Osteoblast (primary cell): ENCODE measurements around the gene C1QL1. TPM values are rescaled to one million over a fixed set of nuclear protein-coding genes. Genes with fewer than 3 reads are reported as not detected.
A peak's percentile ranks its signal among the peaks of the same experiment; 100 is the strongest.

Source experiments
- DNase-seq: peaks from one replicate; pipeline ENCODE4 v3.0.0; 2011; ENCODE audit warnings: low spot score, mixed read lengths; ENCODE audit not compliant: insufficient read length; ENCODE audit errors: missing footprints
- H2AFZ ChIP-seq: 2 replicates; pipeline ENCODE4 v1.6.0; 2011; ENCODE audit warnings: mild to moderate bottlenecking, low read length
- H3K27ac ChIP-seq: 2 replicates; pipeline ENCODE4 v1.5.1; 2011; ENCODE audit warnings: mild to moderate bottlenecking, low read depth, low read length, moderate library complexity
- H3K27me3 ChIP-seq: 2 replicates; pipeline ENCODE4 v1.6.0; 2012; ENCODE audit warnings: mild to moderate bottlenecking, control low read depth, inconsistent platforms, low read length, moderate library complexity; ENCODE audit not compliant: insufficient read depth
- H3K36me3 ChIP-seq: 2 replicates; pipeline ENCODE4 v1.5.1; 2011; ENCODE audit warnings: mild to moderate bottlenecking, low read length, control low read depth, moderate library complexity; ENCODE audit not compliant: insufficient read depth
- H3K4me1 ChIP-seq: 2 replicates; pipeline ENCODE4 v1.5.1; 2011; ENCODE audit warnings: mild to moderate bottlenecking, low read length, control low read depth, moderate library complexity; ENCODE audit not compliant: insufficient read depth
- H3K4me2 ChIP-seq: 2 replicates; pipeline ENCODE4 v1.6.0; 2011; ENCODE audit warnings: mild to moderate bottlenecking, low read length; ENCODE audit not compliant: insufficient read depth
- H3K4me3 ChIP-seq: fragments of 200-600 bp; sonication (generic); 3 replicates; pipeline ENCODE4 v1.5.1; 2012; ENCODE audit warnings: mild to moderate bottlenecking, low read length, inconsistent platforms; ENCODE audit not compliant: insufficient read depth
- H3K79me2 ChIP-seq: 2 replicates; pipeline ENCODE4 v1.6.0; 2012; ENCODE audit warnings: mild to moderate bottlenecking, low read length, control low read depth, inconsistent platforms; ENCODE audit not compliant: insufficient read depth
- H3K9me3 ChIP-seq: 2 replicates; pipeline ENCODE4 v1.5.1; 2011; ENCODE audit warnings: low read depth, low read length, control low read depth
- H4K20me1 ChIP-seq: 2 replicates; pipeline ENCODE4 v1.6.0; 2012; ENCODE audit warnings: mild to moderate bottlenecking, low read length, control low read depth; ENCODE audit not compliant: insufficient read depth
- total RNA-seq: library from RNA; depleted of rRNA; stranded (reverse); fragments of >200 nt; gene quantifications from 2 replicates; pipeline ENCODE4 v1.2.3, GENCODE V29; 2012
- TF ChIP-seq, protein P1 (sequence below): IDR thresholded peaks from 2 replicates; pipeline ENCODE4 v1.5.1; 2011; ENCODE audit warnings: mild to moderate bottlenecking, low read depth, low read length, moderate library complexity; ENCODE audit errors: extremely low read depth

The C1QL1 gene
- total RNA-seq, 1 donor: under 0.01 TPM

- TF ChIP-seq, protein P1, sequence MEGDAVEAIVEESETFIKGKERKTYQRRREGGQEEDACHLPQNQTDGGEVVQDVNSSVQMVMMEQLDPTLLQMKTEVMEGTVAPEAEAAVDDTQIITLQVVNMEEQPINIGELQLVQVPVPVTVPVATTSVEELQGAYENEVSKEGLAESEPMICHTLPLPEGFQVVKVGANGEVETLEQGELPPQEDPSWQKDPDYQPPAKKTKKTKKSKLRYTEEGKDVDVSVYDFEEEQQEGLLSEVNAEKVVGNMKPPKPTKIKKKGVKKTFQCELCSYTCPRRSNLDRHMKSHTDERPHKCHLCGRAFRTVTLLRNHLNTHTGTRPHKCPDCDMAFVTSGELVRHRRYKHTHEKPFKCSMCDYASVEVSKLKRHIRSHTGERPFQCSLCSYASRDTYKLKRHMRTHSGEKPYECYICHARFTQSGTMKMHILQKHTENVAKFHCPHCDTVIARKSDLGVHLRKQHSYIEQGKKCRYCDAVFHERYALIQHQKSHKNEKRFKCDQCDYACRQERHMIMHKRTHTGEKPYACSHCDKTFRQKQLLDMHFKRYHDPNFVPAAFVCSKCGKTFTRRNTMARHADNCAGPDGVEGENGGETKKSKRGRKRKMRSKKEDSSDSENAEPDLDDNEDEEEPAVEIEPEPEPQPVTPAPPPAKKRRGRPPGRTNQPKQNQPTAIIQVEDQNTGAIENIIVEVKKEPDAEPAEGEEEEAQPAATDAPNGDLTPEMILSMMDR: no peak
- peak; percentile 43 for DNase-seq
- Histone ChIP-seq H3K9me3 (no peaks in the 10 kb centered on the region), H3K27ac (no peak overlapping the region), H3K4me3 (no peak overlapping the region), H4K20me1 (no peaks in the 10 kb centered on the region), H3K36me3 (no peaks in the 10 kb centered on the region), H3K4me2 (no peak overlapping the region), H2AFZ (no peak overlapping the region), H3K79me2 (no peaks in the 10 kb centered on the region), H3K27me3 (peaks cover 12% of the 10 kb centered on the region), H3K4me1 (peaks cover 23% of the 10 kb centered on the region)
Measured at GRCh38 chr17:44977065-44977464, 9.0 kb upstream of the C1QL1 start.

GRCh38 chr17:44976206-44976605 is 8.1 kb upstream of the C1QL1 start:
- no peak overlapping the region for H3K4me3 ChIP-seq
- no peaks in the 10 kb centered on the region for H3K36me3 ChIP-seq
- peaks cover 20% of the 10 kb centered on the region for H3K4me1 ChIP-seq

DNA sequence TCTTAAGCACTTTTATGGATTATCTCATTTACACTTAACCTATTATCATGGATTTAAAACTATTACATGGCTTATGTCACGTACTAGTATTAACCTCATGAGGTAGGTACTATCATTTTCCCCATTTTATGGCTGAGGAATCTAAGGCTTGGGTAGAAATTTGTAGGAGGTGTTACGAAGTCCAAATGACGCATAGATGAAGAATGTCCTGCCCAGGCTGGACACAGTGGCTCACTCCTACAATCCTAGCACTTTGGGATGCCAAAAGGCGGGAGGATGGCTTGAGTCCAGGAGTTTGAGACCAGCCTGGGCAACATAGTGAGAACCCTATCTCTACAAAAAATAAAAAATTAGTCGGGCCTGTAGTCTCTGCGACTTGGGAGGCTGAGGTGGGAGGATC is 4.8 kb upstream of the C1QL1 start:
- Histone ChIP-seq H3K4me1 (peaks cover 23% of the 10 kb centered on the region), H3K27me3 (peaks cover 18% of the 10 kb centered on the region), H3K36me3 (no peaks in the 10 kb centered on the region), H3K4me3 (no peak overlapping the region), H3K27ac (peak overlapping the region; percentile 27), H2AFZ (no peak overlapping the region), H3K79me2 (no peaks in the 10 kb centered on the region), H3K4me2 (peak overlapping the region; percentile 66), H3K9me3 (no peaks in the 10 kb centered on the region), H4K20me1 (no peaks in the 10 kb centered on the region)
- TF ChIP-seq, protein P1: no peak
- DNase-seq: peak; percentile 89

More at GRCh38 chr17:44976206-44976605, 8.1 kb upstream of the C1QL1 start:
- Histone ChIP-seq H3K9me3 (no peaks in the 10 kb centered on the region), H3K27ac (no peak overlapping the region), H3K79me2 (no peaks in the 10 kb centered on the region), H3K27me3 (peaks cover 12% of the 10 kb centered on the region), H3K4me2 (no peak overlapping the region), H4K20me1 (no peaks in the 10 kb centered on the region), H2AFZ (no peak overlapping the region)
- peak; percentile 58 for DNase-seq
- TF ChIP-seq, protein P1: no peak

DNA sequence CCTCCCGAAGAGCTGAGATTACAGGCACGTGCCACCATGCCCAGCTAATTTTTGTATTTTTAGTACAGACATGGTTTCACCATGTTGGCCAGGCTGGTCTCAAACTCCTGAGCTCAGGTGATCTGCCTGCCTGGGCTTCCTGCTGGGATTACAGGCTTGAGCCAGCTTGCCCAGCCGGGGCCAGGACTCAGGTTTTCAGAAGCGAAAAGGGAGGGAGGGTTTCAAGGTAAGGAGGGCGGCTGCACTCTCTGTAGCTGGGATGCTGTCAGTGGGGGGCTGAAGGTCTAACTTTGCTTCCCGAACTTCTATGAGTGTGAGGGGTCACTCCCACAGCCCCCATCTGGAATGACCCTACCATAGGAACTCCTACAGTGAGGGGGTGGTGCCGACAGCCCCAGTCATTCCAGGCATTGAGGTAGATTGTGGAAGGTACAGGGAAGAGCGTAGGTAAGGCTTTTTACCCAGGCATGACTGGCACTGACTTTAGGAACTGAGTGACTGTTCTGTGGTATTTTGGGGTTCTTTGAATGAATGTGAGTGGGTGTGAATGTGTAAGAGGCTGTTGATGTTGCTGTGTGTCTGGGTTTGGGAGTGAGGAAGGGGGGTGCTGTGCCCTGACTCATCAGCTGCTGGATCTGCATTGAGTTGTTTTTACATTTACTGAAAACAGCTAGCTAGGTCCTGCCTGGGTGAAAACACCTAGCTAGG is 3.8 kb upstream of the C1QL1 start:
- TF ChIP-seq, protein P1: no peak
- H4K20me1 ChIP-seq: no peaks in the 10 kb centered on the region
- H3K4me2 ChIP-seq: peak overlapping the region; percentile 66
- no peak overlapping the region for H2AFZ ChIP-seq
- H3K4me1 ChIP-seq: peaks cover 23% of the 10 kb centered on the region
- H3K9me3 ChIP-seq: no peaks in the 10 kb centered on the region
- no peaks in the 10 kb centered on the region for H3K79me2 ChIP-seq
- H3K27me3 ChIP-seq: peaks cover 26% of the 10 kb centered on the region
- H3K27ac ChIP-seq: peak overlapping the region; percentile 27
- no peak overlapping the region for H3K4me3 ChIP-seq
- H3K36me3 ChIP-seq: no peaks in the 10 kb centered on the region
- peak; percentile 98 for DNase-seq
